Measurements from ENCODE around the gene ZNF618. TPM values are rescaled to one million over a fixed set of nuclear protein-coding genes. Genes with fewer than 3 reads are reported as not detected.

Gene ZNF618
- total RNA-seq, 4 donors from 2014 or later, result 0.26 to 1.2 (median 1.0) TPM

DNA sequence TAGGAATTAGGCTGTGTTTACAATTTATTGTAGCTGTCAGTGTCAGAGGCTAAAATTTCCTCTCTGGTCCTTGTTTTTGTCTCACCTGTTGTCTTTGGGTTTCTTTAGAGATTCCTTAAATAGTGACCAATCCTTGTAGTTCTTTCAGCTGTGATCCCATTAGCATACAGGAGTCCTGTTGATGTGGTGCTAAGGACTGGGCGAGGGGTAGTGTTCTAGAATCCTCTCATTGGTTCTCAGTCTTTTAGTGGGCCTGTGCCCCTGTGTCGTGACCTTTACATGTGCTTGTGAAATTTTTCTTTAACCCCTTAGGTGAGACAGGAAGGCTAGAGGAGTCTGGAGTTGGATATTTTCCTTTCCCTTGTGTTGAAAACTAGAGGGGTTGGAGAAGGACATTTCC lies 51.2 kb downstream of the ZNF618 start:
- Histone ChIP-seq H3K4me3 (no peak overlapping the region), H3K9me3 (no peaks in the 10 kb centered on the region), H3K27ac (no peak overlapping the region), H3K4me1 (no peaks in the 10 kb centered on the region), H3K27me3 (no peaks in the 10 kb centered on the region), H3K36me3 (no peaks in the 10 kb centered on the region)
- no peak for DNase-seq
- intact Hi-C loops (cut with DNase I; ENCODE audit: low total_unique reads) (no loop called here), in situ Hi-C loops (cut with MboI; ENCODE audit: low sequenced_read_pairs in 4 of 4) (no loop called here)
- TF ChIP-seq POLR2A (IDR thresholded peaks at IDR 0.05), result no peak
- TF ChIP-seq, protein P1, sequence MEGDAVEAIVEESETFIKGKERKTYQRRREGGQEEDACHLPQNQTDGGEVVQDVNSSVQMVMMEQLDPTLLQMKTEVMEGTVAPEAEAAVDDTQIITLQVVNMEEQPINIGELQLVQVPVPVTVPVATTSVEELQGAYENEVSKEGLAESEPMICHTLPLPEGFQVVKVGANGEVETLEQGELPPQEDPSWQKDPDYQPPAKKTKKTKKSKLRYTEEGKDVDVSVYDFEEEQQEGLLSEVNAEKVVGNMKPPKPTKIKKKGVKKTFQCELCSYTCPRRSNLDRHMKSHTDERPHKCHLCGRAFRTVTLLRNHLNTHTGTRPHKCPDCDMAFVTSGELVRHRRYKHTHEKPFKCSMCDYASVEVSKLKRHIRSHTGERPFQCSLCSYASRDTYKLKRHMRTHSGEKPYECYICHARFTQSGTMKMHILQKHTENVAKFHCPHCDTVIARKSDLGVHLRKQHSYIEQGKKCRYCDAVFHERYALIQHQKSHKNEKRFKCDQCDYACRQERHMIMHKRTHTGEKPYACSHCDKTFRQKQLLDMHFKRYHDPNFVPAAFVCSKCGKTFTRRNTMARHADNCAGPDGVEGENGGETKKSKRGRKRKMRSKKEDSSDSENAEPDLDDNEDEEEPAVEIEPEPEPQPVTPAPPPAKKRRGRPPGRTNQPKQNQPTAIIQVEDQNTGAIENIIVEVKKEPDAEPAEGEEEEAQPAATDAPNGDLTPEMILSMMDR (IDR thresholded peaks at IDR 0.05 in 4 of 5, conservative IDR thresholded peaks at IDR 0.05 in 1 of 5), result no peak
- ATAC-seq, result no peak

DNA sequence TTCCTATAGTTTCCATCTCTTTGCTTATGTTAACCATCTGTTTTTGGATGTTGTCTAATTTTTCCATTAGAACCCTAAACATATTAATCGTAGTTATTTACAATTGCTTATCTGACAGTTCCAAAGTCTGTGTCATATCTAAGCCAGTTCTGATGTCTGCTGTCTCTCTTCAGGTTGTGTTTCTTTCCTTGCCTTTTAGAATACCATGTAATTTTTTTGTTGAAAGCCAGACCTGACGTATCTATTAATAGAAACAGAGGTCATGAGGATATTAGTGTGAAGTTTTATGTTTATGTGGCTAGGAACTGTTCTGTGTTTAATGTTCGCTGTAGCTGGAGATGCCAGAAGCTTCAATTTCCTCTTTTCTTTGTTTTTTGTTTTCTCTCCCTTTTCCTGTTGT lies 52.2 kb downstream of the ZNF618 start:
- Histone ChIP-seq H3K27me3 (no peaks in the 10 kb centered on the region), H3K4me3 (no peak overlapping the region), H3K36me3 (no peaks in the 10 kb centered on the region), H3K27ac (no peak overlapping the region), H3K4me1 (peaks cover 0 to 6% of the 10 kb centered on the region in 2 donors), H3K9me3 (no peaks in the 10 kb centered on the region)
- no peak for TF ChIP-seq POLR2A (IDR thresholded peaks at IDR 0.05)
- TF ChIP-seq, protein P1 (IDR thresholded peaks at IDR 0.05 in 4 of 5, conservative IDR thresholded peaks at IDR 0.05 in 1 of 5), result no peak
- ATAC-seq (no peak), DNase-seq (no peak)
- in situ Hi-C loops (cut with MboI; ENCODE audit: low sequenced_read_pairs in 4 of 4) (no loop called here), intact Hi-C loops (cut with DNase I; ENCODE audit: low total_unique reads) (no loop called here)

DNA sequence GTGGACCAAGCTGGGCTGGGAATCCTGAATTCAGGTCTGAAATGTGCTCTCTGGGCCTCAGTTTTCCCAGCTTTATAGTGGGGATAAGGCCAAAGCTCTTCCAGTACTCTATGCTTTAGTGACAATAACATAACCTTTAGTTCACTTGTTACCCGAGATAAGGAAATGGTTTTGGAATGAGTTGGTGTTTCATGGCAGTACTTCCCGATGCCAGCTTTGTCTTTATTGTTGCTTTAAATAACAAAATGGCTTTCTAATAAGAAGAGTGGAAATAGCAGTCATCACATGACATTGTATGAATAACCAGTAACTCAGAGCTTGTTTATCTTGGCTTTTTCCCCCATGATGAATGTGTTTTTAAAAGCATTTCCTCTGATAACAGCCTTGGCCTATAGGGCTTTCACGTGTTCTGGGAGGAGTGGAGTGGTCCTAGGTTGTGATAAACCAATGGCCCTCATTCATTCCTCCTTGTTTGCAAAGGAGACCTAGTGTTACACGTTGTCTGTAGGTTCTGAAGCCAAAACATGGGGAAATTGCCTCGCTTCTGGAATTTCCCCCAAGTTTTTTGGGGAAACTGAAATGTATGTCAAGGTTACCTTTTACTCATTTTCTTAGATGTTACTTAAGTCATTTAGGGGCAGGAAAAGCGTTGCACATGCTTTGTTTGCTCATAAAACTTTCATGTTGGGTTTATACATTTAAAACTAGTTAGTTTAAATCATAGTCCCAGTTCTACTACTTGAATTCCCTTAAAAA lies 53.7 kb downstream of the ZNF618 start:
- Histone ChIP-seq H3K27me3 (no peaks in the 10 kb centered on the region), H3K36me3 (no peaks in the 10 kb centered on the region), H3K4me1 (peaks cover 0 to 7% of the 10 kb centered on the region in 2 donors), H3K27ac (no peak overlapping the region), H3K9me3 (no peaks in the 10 kb centered on the region), H3K4me3 (no peak overlapping the region)
- intact Hi-C loops (cut with DNase I; ENCODE audit: low total_unique reads), result loop anchor here (5.0 kb wide), 1 partner anchor 748 kb away; no protein-coding TSS in a partner anchor
- DNase-seq (no peak), ATAC-seq (no peak)
- TF ChIP-seq, protein P1 (IDR thresholded peaks at IDR 0.05 in 4 of 5, conservative IDR thresholded peaks at IDR 0.05 in 1 of 5), result no peak
- no peak for TF ChIP-seq POLR2A (IDR thresholded peaks at IDR 0.05)
- in situ Hi-C loops (cut with MboI; ENCODE audit: low sequenced_read_pairs in 4 of 4), result no loop called here

DNA sequence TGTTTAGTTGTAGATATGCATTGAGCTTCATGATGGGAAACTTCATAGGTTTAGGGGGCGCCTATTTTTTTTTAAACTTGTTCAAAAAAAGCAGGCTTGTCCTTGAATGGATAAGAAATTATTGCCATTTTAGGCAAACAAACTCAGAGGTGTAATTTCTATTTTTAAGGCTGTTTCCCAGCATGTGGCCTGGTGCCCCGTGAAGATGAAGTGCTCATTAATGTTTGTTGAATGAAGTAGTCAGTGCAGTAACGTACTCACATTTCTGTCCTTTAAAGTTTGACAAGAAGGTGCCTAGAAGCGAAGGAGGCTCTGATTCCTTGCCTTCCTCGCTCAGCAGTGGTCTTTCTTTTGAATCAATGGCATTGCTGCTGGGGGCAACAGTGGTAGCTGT lies 54.3 kb downstream of the ZNF618 start:
- no peak overlapping the region for H3K4me3 ChIP-seq
- ATAC-seq (no peak), DNase-seq (no peak)
- TF ChIP-seq, protein P1 (IDR thresholded peaks at IDR 0.05 in 4 of 5, conservative IDR thresholded peaks at IDR 0.05 in 1 of 5), result no peak
- no peak for TF ChIP-seq POLR2A (IDR thresholded peaks at IDR 0.05)
- intact Hi-C loops (cut with DNase I; ENCODE audit: low total_unique reads) (loop anchor here (5.0 kb wide), 1 partner anchor 748 kb away; no protein-coding TSS in a partner anchor), in situ Hi-C loops (cut with MboI; ENCODE audit: low sequenced_read_pairs in 4 of 4) (no loop called here)
- peaks cover 0 to 7% of the 10 kb centered on the region in 2 donors for H3K4me1 ChIP-seq
- H3K27ac ChIP-seq, result no peak overlapping the region
- no peaks in the 10 kb centered on the region for H3K27me3 ChIP-seq
- no peaks in the 10 kb centered on the region for H3K9me3 ChIP-seq
- no peaks in the 10 kb centered on the region for H3K36me3 ChIP-seq
